Measurements from ENCODE around the gene TEX13D.

DNA sequence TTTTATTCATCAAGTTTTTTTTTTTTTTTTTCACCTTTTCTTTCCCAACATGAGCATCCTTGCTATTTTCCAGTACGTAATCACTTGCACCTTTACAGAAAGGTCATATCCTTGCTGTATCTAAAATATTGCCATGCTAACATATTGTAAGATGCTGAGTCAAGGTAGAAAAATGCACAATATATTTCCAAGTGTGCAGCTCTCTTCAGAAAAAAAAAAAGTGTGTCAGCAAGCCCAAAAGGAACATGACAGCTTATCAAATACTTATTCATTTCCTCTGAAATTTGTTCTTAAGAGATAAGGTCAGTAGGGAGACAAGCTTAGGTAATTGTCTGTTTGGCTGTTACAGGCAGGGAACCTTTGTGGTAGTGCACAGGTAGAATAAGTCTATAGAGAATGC lies 40.9 kb downstream of the TEX13D start:
- TF ChIP-seq, protein P1, sequence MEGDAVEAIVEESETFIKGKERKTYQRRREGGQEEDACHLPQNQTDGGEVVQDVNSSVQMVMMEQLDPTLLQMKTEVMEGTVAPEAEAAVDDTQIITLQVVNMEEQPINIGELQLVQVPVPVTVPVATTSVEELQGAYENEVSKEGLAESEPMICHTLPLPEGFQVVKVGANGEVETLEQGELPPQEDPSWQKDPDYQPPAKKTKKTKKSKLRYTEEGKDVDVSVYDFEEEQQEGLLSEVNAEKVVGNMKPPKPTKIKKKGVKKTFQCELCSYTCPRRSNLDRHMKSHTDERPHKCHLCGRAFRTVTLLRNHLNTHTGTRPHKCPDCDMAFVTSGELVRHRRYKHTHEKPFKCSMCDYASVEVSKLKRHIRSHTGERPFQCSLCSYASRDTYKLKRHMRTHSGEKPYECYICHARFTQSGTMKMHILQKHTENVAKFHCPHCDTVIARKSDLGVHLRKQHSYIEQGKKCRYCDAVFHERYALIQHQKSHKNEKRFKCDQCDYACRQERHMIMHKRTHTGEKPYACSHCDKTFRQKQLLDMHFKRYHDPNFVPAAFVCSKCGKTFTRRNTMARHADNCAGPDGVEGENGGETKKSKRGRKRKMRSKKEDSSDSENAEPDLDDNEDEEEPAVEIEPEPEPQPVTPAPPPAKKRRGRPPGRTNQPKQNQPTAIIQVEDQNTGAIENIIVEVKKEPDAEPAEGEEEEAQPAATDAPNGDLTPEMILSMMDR (conservative IDR thresholded peaks at IDR 0.05; ENCODE audit: low read depth in 2 of 2): no peak
- TF ChIP-seq POLR2AphosphoS5 (IDR thresholded peaks at IDR 0.05; ENCODE audit: low read depth) (no peak), CREB1 (CRISPR knock-in tag; IDR thresholded peaks at IDR 0.05; ENCODE audit: low read depth) (no peak), EZH2 (IDR thresholded peaks at IDR 0.05; ENCODE audit: low read depth, unreplicated experiment) (no peak), EZH2phosphoT487 (IDR thresholded peaks at IDR 0.05; ENCODE audit: unreplicated experiment) (no peak), JUNB (IDR thresholded peaks at IDR 0.05; ENCODE audit: unreplicated experiment) (no peak), NANOG (IDR thresholded peaks at IDR 0.05; ENCODE audit: borderline replicate concordance) (no peak)
- TF ChIP-seq, protein P2, sequence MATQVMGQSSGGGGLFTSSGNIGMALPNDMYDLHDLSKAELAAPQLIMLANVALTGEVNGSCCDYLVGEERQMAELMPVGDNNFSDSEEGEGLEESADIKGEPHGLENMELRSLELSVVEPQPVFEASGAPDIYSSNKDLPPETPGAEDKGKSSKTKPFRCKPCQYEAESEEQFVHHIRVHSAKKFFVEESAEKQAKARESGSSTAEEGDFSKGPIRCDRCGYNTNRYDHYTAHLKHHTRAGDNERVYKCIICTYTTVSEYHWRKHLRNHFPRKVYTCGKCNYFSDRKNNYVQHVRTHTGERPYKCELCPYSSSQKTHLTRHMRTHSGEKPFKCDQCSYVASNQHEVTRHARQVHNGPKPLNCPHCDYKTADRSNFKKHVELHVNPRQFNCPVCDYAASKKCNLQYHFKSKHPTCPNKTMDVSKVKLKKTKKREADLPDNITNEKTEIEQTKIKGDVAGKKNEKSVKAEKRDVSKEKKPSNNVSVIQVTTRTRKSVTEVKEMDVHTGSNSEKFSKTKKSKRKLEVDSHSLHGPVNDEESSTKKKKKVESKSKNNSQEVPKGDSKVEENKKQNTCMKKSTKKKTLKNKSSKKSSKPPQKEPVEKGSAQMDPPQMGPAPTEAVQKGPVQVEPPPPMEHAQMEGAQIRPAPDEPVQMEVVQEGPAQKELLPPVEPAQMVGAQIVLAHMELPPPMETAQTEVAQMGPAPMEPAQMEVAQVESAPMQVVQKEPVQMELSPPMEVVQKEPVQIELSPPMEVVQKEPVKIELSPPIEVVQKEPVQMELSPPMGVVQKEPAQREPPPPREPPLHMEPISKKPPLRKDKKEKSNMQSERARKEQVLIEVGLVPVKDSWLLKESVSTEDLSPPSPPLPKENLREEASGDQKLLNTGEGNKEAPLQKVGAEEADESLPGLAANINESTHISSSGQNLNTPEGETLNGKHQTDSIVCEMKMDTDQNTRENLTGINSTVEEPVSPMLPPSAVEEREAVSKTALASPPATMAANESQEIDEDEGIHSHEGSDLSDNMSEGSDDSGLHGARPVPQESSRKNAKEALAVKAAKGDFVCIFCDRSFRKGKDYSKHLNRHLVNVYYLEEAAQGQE (IDR thresholded peaks at IDR 0.05; ENCODE audit: unreplicated experiment): no peak
- TF ChIP-seq, protein P3, sequence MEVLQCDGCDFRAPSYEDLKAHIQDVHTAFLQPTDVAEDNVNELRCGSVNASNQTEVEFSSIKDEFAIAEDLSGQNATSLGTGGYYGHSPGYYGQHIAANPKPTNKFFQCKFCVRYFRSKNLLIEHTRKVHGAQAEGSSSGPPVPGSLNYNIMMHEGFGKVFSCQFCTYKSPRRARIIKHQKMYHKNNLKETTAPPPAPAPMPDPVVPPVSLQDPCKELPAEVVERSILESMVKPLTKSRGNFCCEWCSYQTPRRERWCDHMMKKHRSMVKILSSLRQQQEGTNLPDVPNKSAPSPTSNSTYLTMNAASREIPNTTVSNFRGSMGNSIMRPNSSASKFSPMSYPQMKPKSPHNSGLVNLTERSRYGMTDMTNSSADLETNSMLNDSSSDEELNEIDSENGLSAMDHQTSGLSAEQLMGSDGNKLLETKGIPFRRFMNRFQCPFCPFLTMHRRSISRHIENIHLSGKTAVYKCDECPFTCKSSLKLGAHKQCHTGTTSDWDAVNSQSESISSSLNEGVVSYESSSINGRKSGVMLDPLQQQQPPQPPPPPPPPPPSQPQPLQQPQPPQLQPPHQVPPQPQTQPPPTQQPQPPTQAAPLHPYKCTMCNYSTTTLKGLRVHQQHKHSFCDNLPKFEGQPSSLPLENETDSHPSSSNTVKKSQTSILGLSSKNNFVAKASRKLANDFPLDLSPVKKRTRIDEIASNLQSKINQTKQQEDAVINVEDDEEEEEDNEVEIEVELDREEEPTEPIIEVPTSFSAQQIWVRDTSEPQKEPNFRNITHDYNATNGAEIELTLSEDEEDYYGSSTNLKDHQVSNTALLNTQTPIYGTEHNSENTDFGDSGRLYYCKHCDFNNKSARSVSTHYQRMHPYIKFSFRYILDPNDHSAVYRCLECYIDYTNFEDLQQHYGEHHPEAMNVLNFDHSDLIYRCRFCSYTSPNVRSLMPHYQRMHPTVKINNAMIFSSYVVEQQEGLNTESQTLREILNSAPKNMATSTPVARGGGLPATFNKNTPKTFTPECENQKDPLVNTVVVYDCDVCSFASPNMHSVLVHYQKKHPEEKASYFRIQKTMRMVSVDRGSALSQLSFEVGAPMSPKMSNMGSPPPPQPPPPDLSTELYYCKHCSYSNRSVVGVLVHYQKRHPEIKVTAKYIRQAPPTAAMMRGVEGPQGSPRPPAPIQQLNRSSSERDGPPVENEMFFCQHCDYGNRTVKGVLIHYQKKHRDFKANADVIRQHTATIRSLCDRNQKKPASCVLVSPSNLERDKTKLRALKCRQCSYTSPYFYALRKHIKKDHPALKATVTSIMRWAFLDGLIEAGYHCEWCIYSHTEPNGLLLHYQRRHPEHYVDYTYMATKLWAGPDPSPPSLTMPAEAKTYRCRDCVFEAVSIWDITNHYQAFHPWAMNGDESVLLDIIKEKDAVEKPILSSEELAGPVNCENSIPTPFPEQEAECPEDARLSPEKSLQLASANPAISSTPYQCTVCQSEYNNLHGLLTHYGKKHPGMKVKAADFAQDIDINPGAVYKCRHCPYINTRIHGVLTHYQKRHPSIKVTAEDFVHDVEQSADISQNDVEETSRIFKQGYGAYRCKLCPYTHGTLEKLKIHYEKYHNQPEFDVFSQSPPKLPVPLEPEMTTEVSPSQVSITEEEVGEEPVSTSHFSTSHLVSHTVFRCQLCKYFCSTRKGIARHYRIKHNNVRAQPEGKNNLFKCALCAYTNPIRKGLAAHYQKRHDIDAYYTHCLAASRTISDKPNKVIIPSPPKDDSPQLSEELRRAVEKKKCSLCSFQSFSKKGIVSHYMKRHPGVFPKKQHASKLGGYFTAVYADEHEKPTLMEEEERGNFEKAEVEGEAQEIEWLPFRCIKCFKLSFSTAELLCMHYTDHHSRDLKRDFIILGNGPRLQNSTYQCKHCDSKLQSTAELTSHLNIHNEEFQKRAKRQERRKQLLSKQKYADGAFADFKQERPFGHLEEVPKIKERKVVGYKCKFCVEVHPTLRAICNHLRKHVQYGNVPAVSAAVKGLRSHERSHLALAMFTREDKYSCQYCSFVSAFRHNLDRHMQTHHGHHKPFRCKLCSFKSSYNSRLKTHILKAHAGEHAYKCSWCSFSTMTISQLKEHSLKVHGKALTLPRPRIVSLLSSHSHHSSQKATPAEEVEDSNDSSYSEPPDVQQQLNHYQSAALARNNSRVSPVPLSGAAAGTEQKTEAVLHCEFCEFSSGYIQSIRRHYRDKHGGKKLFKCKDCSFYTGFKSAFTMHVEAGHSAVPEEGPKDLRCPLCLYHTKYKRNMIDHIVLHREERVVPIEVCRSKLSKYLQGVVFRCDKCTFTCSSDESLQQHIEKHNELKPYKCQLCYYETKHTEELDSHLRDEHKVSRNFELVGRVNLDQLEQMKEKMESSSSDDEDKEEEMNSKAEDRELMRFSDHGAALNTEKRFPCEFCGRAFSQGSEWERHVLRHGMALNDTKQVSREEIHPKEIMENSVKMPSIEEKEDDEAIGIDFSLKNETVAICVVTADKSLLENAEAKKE (CRISPR knock-in tag; IDR thresholded peaks at IDR 0.05): no peak
- TF ChIP-seq, protein P4, sequence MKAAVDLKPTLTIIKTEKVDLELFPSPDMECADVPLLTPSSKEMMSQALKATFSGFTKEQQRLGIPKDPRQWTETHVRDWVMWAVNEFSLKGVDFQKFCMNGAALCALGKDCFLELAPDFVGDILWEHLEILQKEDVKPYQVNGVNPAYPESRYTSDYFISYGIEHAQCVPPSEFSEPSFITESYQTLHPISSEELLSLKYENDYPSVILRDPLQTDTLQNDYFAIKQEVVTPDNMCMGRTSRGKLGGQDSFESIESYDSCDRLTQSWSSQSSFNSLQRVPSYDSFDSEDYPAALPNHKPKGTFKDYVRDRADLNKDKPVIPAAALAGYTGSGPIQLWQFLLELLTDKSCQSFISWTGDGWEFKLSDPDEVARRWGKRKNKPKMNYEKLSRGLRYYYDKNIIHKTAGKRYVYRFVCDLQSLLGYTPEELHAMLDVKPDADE (IDR thresholded peaks at IDR 0.05): no peak
